Measurements from ENCODE around the gene PIP5K1B.

DNA sequence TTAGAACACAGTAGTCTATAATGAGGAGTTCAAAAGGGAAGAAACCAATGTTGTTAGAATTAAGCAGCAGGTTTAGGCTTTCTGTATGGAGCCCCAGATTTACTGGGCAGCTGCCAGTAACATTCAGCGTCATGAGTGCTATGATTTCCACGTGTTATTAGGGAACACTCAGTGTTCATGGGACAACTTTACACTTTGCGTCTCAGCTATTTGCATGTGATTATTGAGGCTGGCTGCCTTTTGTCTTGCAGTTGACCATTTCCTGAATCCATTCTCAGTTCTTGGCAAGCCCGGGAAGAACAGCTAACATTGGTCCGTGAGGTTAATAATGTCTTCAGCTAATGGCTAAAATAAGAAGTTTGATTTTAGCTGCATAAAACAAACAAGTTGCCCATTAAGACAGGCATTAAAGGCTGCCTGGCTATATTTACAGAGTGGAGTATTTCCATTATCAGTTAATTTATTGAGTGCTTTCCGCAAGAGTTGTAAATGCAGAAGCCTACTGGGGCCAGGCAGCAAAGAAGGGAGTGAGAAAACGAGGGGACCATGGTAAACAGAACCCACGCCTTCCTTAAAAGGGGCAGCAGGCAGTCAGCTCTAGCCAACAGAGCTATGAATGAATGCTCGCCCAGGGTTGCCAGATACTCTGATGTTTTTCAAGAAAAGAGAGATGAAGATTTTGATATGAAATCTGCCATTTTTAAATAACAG, 120.9 kb downstream of the PIP5K1B start:
- no peak for TF ChIP-seq ZNF70 (CRISPR knock-in tag; IDR thresholded peaks at IDR 0.05)
- TF ChIP-seq ZNF565 (CRISPR knock-in tag; conservative IDR thresholded peaks at IDR 0.05; ENCODE audit: low read depth) = no peak
- TF ChIP-seq TOX (CRISPR knock-in tag; IDR thresholded peaks at IDR 0.05; ENCODE audit: borderline replicate concordance) = no peak
- TF ChIP-seq, protein P1, sequence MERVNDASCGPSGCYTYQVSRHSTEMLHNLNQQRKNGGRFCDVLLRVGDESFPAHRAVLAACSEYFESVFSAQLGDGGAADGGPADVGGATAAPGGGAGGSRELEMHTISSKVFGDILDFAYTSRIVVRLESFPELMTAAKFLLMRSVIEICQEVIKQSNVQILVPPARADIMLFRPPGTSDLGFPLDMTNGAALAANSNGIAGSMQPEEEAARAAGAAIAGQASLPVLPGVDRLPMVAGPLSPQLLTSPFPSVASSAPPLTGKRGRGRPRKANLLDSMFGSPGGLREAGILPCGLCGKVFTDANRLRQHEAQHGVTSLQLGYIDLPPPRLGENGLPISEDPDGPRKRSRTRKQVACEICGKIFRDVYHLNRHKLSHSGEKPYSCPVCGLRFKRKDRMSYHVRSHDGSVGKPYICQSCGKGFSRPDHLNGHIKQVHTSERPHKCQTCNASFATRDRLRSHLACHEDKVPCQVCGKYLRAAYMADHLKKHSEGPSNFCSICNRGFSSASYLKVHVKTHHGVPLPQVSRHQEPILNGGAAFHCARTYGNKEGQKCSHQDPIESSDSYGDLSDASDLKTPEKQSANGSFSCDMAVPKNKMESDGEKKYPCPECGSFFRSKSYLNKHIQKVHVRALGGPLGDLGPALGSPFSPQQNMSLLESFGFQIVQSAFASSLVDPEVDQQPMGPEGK (CRISPR knock-in tag; IDR thresholded peaks at IDR 0.05; ENCODE audit: borderline replicate concordance) = no peak
- no peak for TF ChIP-seq OSR1 (CRISPR knock-in tag; IDR thresholded peaks at IDR 0.05)
- TF ChIP-seq ZFP30 (CRISPR knock-in tag; IDR thresholded peaks at IDR 0.05) = no peak
- TF ChIP-seq RARB (CRISPR knock-in tag; IDR thresholded peaks at IDR 0.05) = no peak
- no peak for TF ChIP-seq TCF4 (CRISPR knock-in tag; IDR thresholded peaks at IDR 0.05; ENCODE audit: borderline replicate concordance)

All from SK-N-SH treated with all-trans-retinoic acid at 6 μM for 48 hours (cell line).